Measurements from ENCODE around the gene WIZ. TPM values are rescaled to one million over a fixed set of nuclear protein-coding genes. Genes with fewer than 3 reads are reported as not detected.

Gene WIZ
- total and polyA plus RNA-seq, 2 of the 8 experiments (the other 6 are each of a cell fraction or from before 2014, with no cell fraction given) = 12.5 to 33.2 TPM

GRCh38 chr19:15379999-15380647 is 69.6 kb downstream of the WIZ start (continued):
- TF ChIP-seq ATF3 (IDR thresholded peaks at IDR 0.05; ENCODE audit: insufficient read depth, low read depth, low read length) = no peak
- TF ChIP-seq BACH1 (IDR thresholded peaks at IDR 0.05; ENCODE audit: low read length) = no peak
- no peak for TF ChIP-seq POLR2AphosphoS5 (IDR thresholded peaks at IDR 0.05; ENCODE audit: low read depth, low read length)
- TF ChIP-seq POLR2A (IDR thresholded peaks at IDR 0.05; ENCODE audit: control extremely low read depth in 1 of 2, low read depth in 2 of 2, low read length in 2 of 2) = no peak
- TF ChIP-seq RBBP5 (IDR thresholded peaks at IDR 0.05; ENCODE audit: borderline replicate concordance, low read depth, low read length) = no peak
- TF ChIP-seq KDM4A (IDR thresholded peaks at IDR 0.05; ENCODE audit: low read depth, low read length, severe bottlenecking) = peak; percentile 36
- no peak for TF ChIP-seq SRF (IDR thresholded peaks at IDR 0.05; ENCODE audit: low read depth, low read length)
- no peak for TF ChIP-seq TAF7 (optimal IDR thresholded peaks at IDR 0.05; ENCODE audit: borderline replicate concordance, low read depth, low read length)
- peak; percentile 8 to 37; a peak in 1 of 4 replicates for TF ChIP-seq SIN3A (conservative IDR thresholded peaks at IDR 0.05 in 1 of 2, IDR thresholded peaks at IDR 0.05 in 1 of 2; ENCODE audit: low read depth in 1 of 2, low read length in 2 of 2)
- no peak for TF ChIP-seq YY1 (IDR thresholded peaks at IDR 0.05; ENCODE audit: low read depth, low read length)
- no peak for TF ChIP-seq CBX8 (IDR thresholded peaks at IDR 0.05; ENCODE audit: borderline replicate concordance, low read depth, low read length)
- no peak for TF ChIP-seq ZNF274 (IDR thresholded peaks at IDR 0.05; ENCODE audit: borderline replicate concordance, extremely low read depth, low read length)
- TF ChIP-seq TBP (IDR thresholded peaks at IDR 0.05; ENCODE audit: low read depth, low read length) = peak; percentile 41; the same call in 1 of the 2 replicates
- TF ChIP-seq HDAC2 (IDR thresholded peaks at IDR 0.05; ENCODE audit: borderline replicate concordance in 1 of 2, low read depth in 2 of 2, low read length in 2 of 2) = no peak
- no peak for TF ChIP-seq SP2 (IDR thresholded peaks at IDR 0.05; ENCODE audit: low read length)
- no peak for TF ChIP-seq HDAC6 (IDR thresholded peaks at IDR 0.05; ENCODE audit: low read depth, low read length)
- TF ChIP-seq POU5F1 (IDR thresholded peaks at IDR 0.05; ENCODE audit: low read depth, low read length) = no peak
- TF ChIP-seq CREB1 (IDR thresholded peaks at IDR 0.05) = no peak
- peak; percentile 19 for TF ChIP-seq PHF8 (conservative IDR thresholded peaks at IDR 0.05; ENCODE audit: low read depth, low read length)
- no peak for TF ChIP-seq SIX5 (IDR thresholded peaks at IDR 0.05; ENCODE audit: low read depth, low read length)
- TF ChIP-seq CHD1 (IDR thresholded peaks at IDR 0.05; ENCODE audit: low read depth, low read length) = no peak
- TF ChIP-seq SUZ12 (IDR thresholded peaks at IDR 0.05; ENCODE audit: low read length) = no peak
- TF ChIP-seq, protein P1, sequence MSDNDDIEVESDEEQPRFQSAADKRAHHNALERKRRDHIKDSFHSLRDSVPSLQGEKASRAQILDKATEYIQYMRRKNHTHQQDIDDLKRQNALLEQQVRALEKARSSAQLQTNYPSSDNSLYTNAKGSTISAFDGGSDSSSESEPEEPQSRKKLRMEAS (IDR thresholded peaks at IDR 0.05) = peak; percentile 47; the same call in 1 of the 2 replicates
- TF ChIP-seq TCF12 (IDR thresholded peaks at IDR 0.05; ENCODE audit: low read depth, low read length) = no peak
- no peak for TF ChIP-seq RNF2 (IDR thresholded peaks at IDR 0.05; ENCODE audit: borderline replicate concordance, low read depth, low read length, missing control alignments, poor library complexity, severe bottlenecking)

All from H1 (cell line).